SU-DHL-6 (cell line): Measurements from ENCODE around the gene TMEM231.

Experiments used
- H2AFZ ChIP-seq: fragments of 200-600 bp; sonication (generic); 2 replicates; pipeline ENCODE4 v1.6.1; 2014; ENCODE audit warnings: low read depth, mild to moderate bottlenecking, moderate library complexity, mixed read lengths, antibody characterized with exemption, low read length; ENCODE audit not compliant: severe bottlenecking
- H3F3A ChIP-seq: fragments of 200-600 bp; shearing (Covaris generic); 2 replicates; pipeline ENCODE4 v1.6.0; 2016; ENCODE audit warnings: antibody characterized with exemption, mild to moderate bottlenecking; ENCODE audit not compliant: insufficient read depth
- H3K27ac ChIP-seq: fragments of 200-600 bp; sonication (generic); 2 replicates; pipeline ENCODE4 v1.5.1; 2016; ENCODE audit warnings: low read depth, mild to moderate bottlenecking, low read length, moderate library complexity, mixed read lengths
- H3K27me3 ChIP-seq: fragments of 200-600 bp; sonication (generic), shearing (Covaris generic); 2 replicates; pipeline ENCODE4 v1.6.0; 2014; ENCODE audit warnings: mild to moderate bottlenecking, low read length
- H3K36me3 ChIP-seq: fragments of 200-600 bp; sonication (generic); 2 replicates; pipeline ENCODE4 v1.6.1; 2014; ENCODE audit warnings: mild to moderate bottlenecking, low read length, mixed read lengths
- H3K4me2 ChIP-seq: fragments of 300-600, 200-600 bp; shearing (Covaris generic), sonication (generic); 2 replicates; pipeline ENCODE4 v1.6.0; 2014; ENCODE audit warnings: low read length, low read depth, mild to moderate bottlenecking; ENCODE audit not compliant: poor library complexity, severe bottlenecking
- H3K4me3 ChIP-seq: fragments of 200-600 bp; sonication (generic); 2 replicates; pipeline ENCODE4 v1.5.1; 2014; ENCODE audit warnings: antibody characterized with exemption, low read length, mild to moderate bottlenecking, mixed read lengths; ENCODE audit not compliant: insufficient read depth, poor library complexity, severe bottlenecking
- H3K79me2 ChIP-seq: fragments of 200-600 bp; sonication (generic); 2 replicates; pipeline ENCODE4 v1.6.1; 2014; ENCODE audit warnings: mild to moderate bottlenecking, low read length, moderate library complexity; ENCODE audit not compliant: insufficient read depth
- H3K9ac ChIP-seq: fragments of 200-600 bp; sonication (generic); 2 replicates; pipeline ENCODE4 v1.7.0; 2014; ENCODE audit warnings: mild to moderate bottlenecking, low read length
- H3K9me2 ChIP-seq: fragments of 200-600 bp; sonication (generic); replicated peaks from 2 replicates; pipeline ENCODE4 v1.6.1; 2014; ENCODE audit warnings: low read length; ENCODE audit not compliant: insufficient read depth
- H3K9me3 ChIP-seq: fragments of 200-600 bp; sonication (generic); 2 replicates; pipeline ENCODE4 v1.6.1; 2014; ENCODE audit warnings: low read length, mixed read lengths; ENCODE audit not compliant: insufficient read depth
- H4K20me1 ChIP-seq: fragments of 200-600 bp; sonication (generic); 2 replicates; pipeline ENCODE4 v1.6.1; 2014; ENCODE audit warnings: low read depth, mild to moderate bottlenecking, antibody characterized with exemption, low read length, moderate library complexity, mixed read lengths
- EZH2phosphoT487 ChIP-seq: fragments of 200-600 bp; sonication (generic), shearing (Covaris generic); conservative IDR thresholded peaks from 2 replicates; pipeline ENCODE4 v1.6.1; 2018; ENCODE audit warnings: mild to moderate bottlenecking, antibody characterized with exemption, low read length, moderate library complexity, mixed read lengths
- TF ChIP-seq, protein P1 (sequence below): fragments of 200-600 bp; sonication (generic); IDR thresholded peaks from one replicate; pipeline ENCODE4 v1.5.1; 2017; ENCODE audit warnings: antibody characterized with exemption, mild to moderate bottlenecking, low read length, moderate library complexity; ENCODE audit not compliant: insufficient read depth, poor library complexity, severe bottlenecking

Gene TMEM231

DNA sequence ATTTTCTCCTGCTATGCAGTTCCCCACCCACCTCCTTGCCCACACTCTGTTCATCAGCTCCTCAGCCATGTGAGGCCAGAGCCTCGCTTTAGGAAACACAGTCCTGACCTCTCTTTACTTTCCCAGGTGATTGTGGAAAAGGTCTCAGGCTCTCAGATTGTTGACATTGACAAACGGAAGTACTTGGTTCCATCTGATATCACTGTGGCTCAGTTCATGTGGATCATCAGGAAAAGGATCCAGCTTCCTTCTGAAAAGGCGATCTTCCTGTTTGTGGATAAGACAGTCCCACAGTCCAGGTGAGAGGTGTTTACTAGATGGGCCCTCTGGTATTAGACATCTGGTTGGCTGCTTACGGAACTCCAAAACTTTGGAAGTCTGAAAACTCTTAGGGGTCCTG is 11.9 kb upstream of the TMEM231 start:
- Histone ChIP-seq H3K36me3 (peaks cover 6% of the 10 kb centered on the region; the same call in 1 of the 2 replicates), H3K9me3 (no peaks in the 10 kb centered on the region), H3K4me2 (no peak overlapping the region), H3F3A (peaks cover 12% of the 10 kb centered on the region), H3K9me2 (no peaks in the 10 kb centered on the region), H2AFZ (no peak overlapping the region), H4K20me1 (no peaks in the 10 kb centered on the region), H3K9ac (no peak overlapping the region), H3K27me3 (no peaks in the 10 kb centered on the region), H3K4me3 (no peak overlapping the region), H3K27ac (no peak overlapping the region), H3K79me2 (peaks cover 16% of the 10 kb centered on the region)
- TF ChIP-seq EZH2phosphoT487 = no peak
- TF ChIP-seq, protein P1, sequence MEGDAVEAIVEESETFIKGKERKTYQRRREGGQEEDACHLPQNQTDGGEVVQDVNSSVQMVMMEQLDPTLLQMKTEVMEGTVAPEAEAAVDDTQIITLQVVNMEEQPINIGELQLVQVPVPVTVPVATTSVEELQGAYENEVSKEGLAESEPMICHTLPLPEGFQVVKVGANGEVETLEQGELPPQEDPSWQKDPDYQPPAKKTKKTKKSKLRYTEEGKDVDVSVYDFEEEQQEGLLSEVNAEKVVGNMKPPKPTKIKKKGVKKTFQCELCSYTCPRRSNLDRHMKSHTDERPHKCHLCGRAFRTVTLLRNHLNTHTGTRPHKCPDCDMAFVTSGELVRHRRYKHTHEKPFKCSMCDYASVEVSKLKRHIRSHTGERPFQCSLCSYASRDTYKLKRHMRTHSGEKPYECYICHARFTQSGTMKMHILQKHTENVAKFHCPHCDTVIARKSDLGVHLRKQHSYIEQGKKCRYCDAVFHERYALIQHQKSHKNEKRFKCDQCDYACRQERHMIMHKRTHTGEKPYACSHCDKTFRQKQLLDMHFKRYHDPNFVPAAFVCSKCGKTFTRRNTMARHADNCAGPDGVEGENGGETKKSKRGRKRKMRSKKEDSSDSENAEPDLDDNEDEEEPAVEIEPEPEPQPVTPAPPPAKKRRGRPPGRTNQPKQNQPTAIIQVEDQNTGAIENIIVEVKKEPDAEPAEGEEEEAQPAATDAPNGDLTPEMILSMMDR = no peak

DNA sequence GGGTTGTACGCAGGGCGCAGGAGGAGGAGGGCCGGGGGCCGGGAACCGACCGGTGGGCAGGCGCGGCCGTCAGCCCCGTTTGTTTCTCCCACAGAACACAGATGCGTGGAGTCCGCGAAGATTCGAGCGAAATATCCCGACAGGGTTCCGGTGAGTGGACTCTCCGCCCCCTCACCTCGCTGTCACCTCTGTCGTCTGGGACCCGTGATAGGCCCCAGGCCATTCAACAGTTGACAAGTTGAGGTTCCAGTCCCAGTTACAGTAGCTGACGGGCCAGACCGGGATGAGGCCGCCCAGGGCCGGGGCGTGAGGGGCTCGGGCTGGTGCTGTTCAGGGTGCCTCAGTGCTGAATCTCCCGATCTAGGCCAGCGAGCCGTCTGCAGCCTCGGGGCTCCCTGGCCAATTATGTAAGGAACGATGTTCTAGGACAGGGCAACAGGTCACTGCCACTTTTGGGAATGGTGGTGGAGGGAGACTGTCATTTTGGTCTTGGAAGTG is 10.8 kb upstream of the TMEM231 start:
- H3K27ac ChIP-seq = no peak overlapping the region
- H3K9me3 ChIP-seq = no peaks in the 10 kb centered on the region
- peaks cover 6% of the 10 kb centered on the region; the same call in 1 of the 2 replicates for H3K36me3 ChIP-seq
- TF ChIP-seq EZH2phosphoT487 = no peak
- TF ChIP-seq, protein P1 = no peak
- H3K4me3 ChIP-seq = peak overlapping the region; percentile 72
- H3K9ac ChIP-seq = peak overlapping the region; percentile 86
- peak overlapping the region; percentile 91 for H2AFZ ChIP-seq
- no peaks in the 10 kb centered on the region for H4K20me1 ChIP-seq
- H3K79me2 ChIP-seq = peaks cover 16% of the 10 kb centered on the region
- H3F3A ChIP-seq = peaks cover 12% of the 10 kb centered on the region
- H3K27me3 ChIP-seq = no peaks in the 10 kb centered on the region
- H3K9me2 ChIP-seq = no peaks in the 10 kb centered on the region
- H3K4me2 ChIP-seq = peak overlapping the region; percentile 67

DNA sequence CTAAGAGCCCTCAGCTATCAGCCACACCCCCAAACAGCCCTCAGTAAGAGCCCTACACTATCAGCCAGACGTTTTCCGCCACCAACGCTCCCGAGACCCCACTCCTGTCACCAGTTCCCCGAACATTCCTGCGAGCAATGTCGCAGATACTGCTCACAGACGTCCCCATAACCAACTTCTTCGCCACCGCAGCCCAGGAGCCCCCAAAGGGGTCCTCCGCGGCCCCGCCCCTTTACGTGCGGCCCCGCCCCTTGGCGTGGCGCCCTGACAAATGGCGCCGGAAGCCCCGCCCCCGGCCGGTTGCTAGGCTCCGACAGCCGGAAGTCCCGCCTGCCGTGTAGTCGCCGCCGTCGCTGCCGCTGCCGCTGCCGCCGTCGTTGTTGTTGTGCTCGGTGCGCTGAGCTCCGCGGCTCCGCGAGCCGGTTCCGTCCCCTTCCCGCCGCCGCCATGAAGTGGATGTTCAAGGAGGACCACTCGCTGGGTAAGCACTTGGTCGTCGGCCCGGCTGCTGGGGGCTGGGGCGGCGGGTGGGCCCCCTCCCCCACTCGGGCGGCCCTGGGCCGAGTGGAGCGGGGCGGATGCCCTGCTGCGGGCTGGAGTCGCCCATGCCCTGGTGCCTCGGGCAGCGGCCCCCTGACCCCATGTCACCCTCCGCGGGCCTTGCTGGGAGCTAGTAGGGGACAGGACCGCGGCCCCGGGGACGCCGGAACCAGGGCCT is 10.1 kb upstream of the TMEM231 start, which contains the start of gene GABARAPL2:
Gene GABARAPL2, plus strand, starts transcription at position 340 of the 718 bp plus-strand sequence. Its CDS starts 108 bp downstream, at position 448.
- Histone ChIP-seq H3K27ac (peak within 1 kb of the TSS; percentile 65), H3K27me3 (no peaks in the 10 kb centered on the region), H3K79me2 (peaks cover 16% of the 10 kb centered on the region), H2AFZ (peak within 1 kb of the TSS; percentile 91), H3K9ac (peak within 1 kb of the TSS; percentile 86), H4K20me1 (no peaks in the 10 kb centered on the region), H3K9me2 (no peaks in the 10 kb centered on the region), H3K36me3 (peaks cover 6% of the 10 kb centered on the region; the same call in 1 of the 2 replicates), H3K4me3 (peak within 1 kb of the TSS; percentile 72), H3F3A (peaks cover 12% of the 10 kb centered on the region), H3K4me2 (peak within 1 kb of the TSS; percentile 67), H3K9me3 (no peaks in the 10 kb centered on the region)
- no peak for TF ChIP-seq EZH2phosphoT487
- TF ChIP-seq, protein P1 = no peak
